Suprapubic skin (tissue), 4 donors: ENCODE measurements around the gene LEO1. TPM values are rescaled to one million over a fixed set of nuclear protein-coding genes. Genes with fewer than 3 reads are reported as not detected.
"Not testable (repeated sequence)": the region's sequence is repeated elsewhere in the genome, so short reads cannot be mapped to it uniquely, and the experiment has no call there.

Source experiments
- DNase-seq, 2 donors: peaks; one replicate each; pipeline ENCODE4 v3.0.0-alpha.2; 2019; ENCODE audit warnings: low spot score in 2 of 2
- H3K27ac ChIP-seq: fragments of 200-600 bp; sonication (generic); one replicate; pipeline ENCODE4 v1.5.1; 2019
- H3K27me3 ChIP-seq: fragments of 200-600 bp; sonication (generic); one replicate; pipeline ENCODE4 v1.5.1; 2019
- H3K36me3 ChIP-seq: fragments of 200-600 bp; sonication (generic); one replicate; pipeline ENCODE4 v1.5.1; 2019
- H3K4me1 ChIP-seq: fragments of 200-600 bp; sonication (generic); one replicate; pipeline ENCODE4 v1.5.1; 2019
- H3K4me3 ChIP-seq: fragments of 200-600 bp; sonication (generic); one replicate; pipeline ENCODE4 v1.5.1; 2019; ENCODE audit warnings: mild to moderate bottlenecking
- H3K9me3 ChIP-seq: fragments of 200-600 bp; sonication (generic); one replicate; pipeline ENCODE4 v1.5.1; 2019
- CTCF ChIP-seq, 2 donors: fragments of 200-600 bp in 1 of 2; fragments of 450-650 bp in 1 of 2; sonication (generic) in 1 of 2; IDR thresholded peaks; one replicate each; pipeline ENCODE4 v1.5.1; 2016 to 2019; ENCODE audit warnings: antibody characterized with exemption in 2 of 2, mild to moderate bottlenecking in 1 of 2, moderate library complexity in 1 of 2
- EP300 ChIP-seq: sonication (generic); formaldehyde crosslinking; IDR thresholded peaks from one replicate; pipeline ENCODE4 v1.6.1; 2017; ENCODE audit warnings: antibody characterized with exemption
- POLR2A ChIP-seq, 2 donors: fragments of 450-650 bp; IDR thresholded peaks; one replicate each; pipeline ENCODE4 v1.6.1; 2017; ENCODE audit warnings: antibody characterized with exemption in 2 of 2, mild to moderate bottlenecking in 2 of 2, moderate library complexity in 2 of 2
- POLR2AphosphoS5 ChIP-seq, 3 donors: sonication (generic); formaldehyde crosslinking; IDR thresholded peaks; one replicate each; pipeline ENCODE4 v1.6.1; 2017; ENCODE audit warnings: antibody characterized with exemption in 3 of 3
- WGBS: methylation state at CpG from one replicate; pipeline ENCODE4 v1.1.5; 2018; 5-methylcytosine and 5-hydroxymethylcytosine counted together
- total RNA-seq, 4 donors: library from RNA; depleted of rRNA; stranded (reverse); fragments of >200 nt; gene quantifications; one replicate each; pipeline ENCODE4 v1.1.0, GENCODE V29; 2016

LEO1 gene
- total RNA-seq, 4 donors from 2014 or later: 26.2 to 30.2 (median 28.4) TPM

- Histone ChIP-seq H3K9me3 (no peaks in the 10 kb centered on the region), H3K27ac (no peak overlapping the region), H3K27me3 (no peaks in the 10 kb centered on the region), H3K4me1 (peaks cover 26% of the 10 kb centered on the region), H3K4me3 (no peak overlapping the region), H3K36me3 (no peaks in the 10 kb centered on the region)
- no peak for DNase-seq
- TF ChIP-seq POLR2AphosphoS5 (IDR thresholded peaks at IDR 0.05) (no peak), CTCF (IDR thresholded peaks at IDR 0.05) (no peak), EP300 (no peak), POLR2A (IDR thresholded peaks at IDR 0.05) (no peak)
- WGBS: 78% methylated on average over 3 of the region's 3 CpGs
Observed at GRCh38 chr15:52006702-52007340, 35.2 kb upstream of the LEO1 start.

- no peaks in the 10 kb centered on the region for H3K9me3 ChIP-seq
- H3K4me3 ChIP-seq: no peak overlapping the region
- WGBS: 72% methylated on average over 5 of the region's 5 CpGs
- no peaks in the 10 kb centered on the region for H3K36me3 ChIP-seq
- H3K4me1 ChIP-seq: peaks cover 18% of the 10 kb centered on the region
- DNase-seq: no peak
- no peak overlapping the region for H3K27ac ChIP-seq
- H3K27me3 ChIP-seq: no peaks in the 10 kb centered on the region
- no peak for TF ChIP-seq POLR2A (IDR thresholded peaks at IDR 0.05)
- no peak for TF ChIP-seq EP300
- no peak for TF ChIP-seq POLR2AphosphoS5 (IDR thresholded peaks at IDR 0.05)
- no peak for TF ChIP-seq CTCF (IDR thresholded peaks at IDR 0.05)
Observed at GRCh38 chr15:52005748-52006701, 34.4 kb upstream of the LEO1 start.

- DNase-seq: no peak
- no peaks in the 10 kb centered on the region for H3K9me3 ChIP-seq
- no peaks in the 10 kb centered on the region for H3K27me3 ChIP-seq
- TF ChIP-seq CTCF (IDR thresholded peaks at IDR 0.05) (no peak), EP300 (no peak)
- H3K27ac ChIP-seq: no peak overlapping the region
- 72% methylated on average over 6 of the region's 6 CpGs for WGBS
- H3K36me3 ChIP-seq: no peaks in the 10 kb centered on the region
- peaks cover 16% of the 10 kb centered on the region for H3K4me1 ChIP-seq
- no peak overlapping the region for H3K4me3 ChIP-seq
Observed at GRCh38 chr15:52004806-52005205, 33.2 kb upstream of the LEO1 start.

- TF ChIP-seq EP300: no peak
- no peak for TF ChIP-seq POLR2A (IDR thresholded peaks at IDR 0.05)
- TF ChIP-seq POLR2AphosphoS5 (IDR thresholded peaks at IDR 0.05): no peak
- TF ChIP-seq CTCF (IDR thresholded peaks at IDR 0.05): no peak
- Histone ChIP-seq H3K9me3 (no peaks in the 10 kb centered on the region), H3K27me3 (no peaks in the 10 kb centered on the region), H3K36me3 (no peaks in the 10 kb centered on the region), H3K4me3 (no peak overlapping the region), H3K27ac (no peak overlapping the region), H3K4me1 (peaks cover 13% of the 10 kb centered on the region)
- WGBS: 73% methylated on average over 1 of the region's 1 CpG
- no peak for DNase-seq
Observed at GRCh38 chr15:52003710-52004109, 32.1 kb upstream of the LEO1 start.

- not testable (repeated sequence) for DNase-seq, H3K36me3 ChIP-seq, H3K9me3 ChIP-seq, H3K27me3 ChIP-seq, H3K27ac ChIP-seq, H3K4me3 ChIP-seq
- peaks cover 13% of the 10 kb centered on the region for H3K4me1 ChIP-seq
- 89% methylated on average over 7 of the region's 7 CpGs for WGBS
Observed at GRCh38 chr15:52003089-52003488, 31.5 kb upstream of the LEO1 start.
